Heart right ventricle (tissue), 16 donors: ENCODE results near the gene DNAJB14. TPM values are rescaled to one million over a fixed set of nuclear protein-coding genes. Genes with fewer than 3 reads are reported as not detected.

Experiments
- ATAC-seq, 8 donors: fragments of 200-7000 bp; cut with Tn5 transposase; one replicate each; pipeline ENCODE4 v1.9.1; 2020; ENCODE audit warnings: mild to moderate bottlenecking in 8 of 8, moderate library complexity in 8 of 8, moderate number of reproducible peaks in 1 of 8
- DNase-seq, 2 donors: peaks; one replicate each; pipeline ENCODE4 v3.0.0-alpha.2; 2020
- H3K27ac ChIP-seq, 10 donors: fragments of 200-600 bp; sonication (generic) in 2 of 10; one replicate each; pipeline versions ENCODE4 v1.5.0 to v1.8.0; 2020 to 2022; ENCODE audit warnings: mild to moderate bottlenecking in 3 of 10
- H3K27me3 ChIP-seq, 7 donors: fragments of 200-600 bp; one replicate each; pipeline ENCODE4 v1.8.0; 2021 to 2022; ENCODE audit warnings: mild to moderate bottlenecking in 2 of 7
- H3K36me3 ChIP-seq, 9 donors: fragments of 200-600 bp; sonication (generic) in 1 of 9; one replicate each; pipeline versions ENCODE4 v1.5.0 to v1.8.0; 2020 to 2022; ENCODE audit warnings: mild to moderate bottlenecking in 2 of 9
- H3K4me1 ChIP-seq, 9 donors: fragments of 200-600 bp; sonication (generic) in 1 of 9; one replicate each; pipeline versions ENCODE4 v1.5.0 to v1.8.0; 2020 to 2022; ENCODE audit warnings: mild to moderate bottlenecking in 4 of 9
- H3K4me3 ChIP-seq, 10 donors: fragments of 200-600 bp; sonication (generic) in 2 of 10; one replicate each; pipeline versions ENCODE4 v1.5.0 to v1.8.0; 2020 to 2022; ENCODE audit warnings: mild to moderate bottlenecking in 7 of 10, moderate library complexity in 2 of 10
- H3K9me3 ChIP-seq, 11 donors: fragments of 200-600 bp in 10 of 11; sonication (generic) in 2 of 11; one replicate each; pipeline versions ENCODE4 v1.5.0 to v1.8.0; 2013 to 2022; ENCODE audit warnings: mild to moderate bottlenecking in 2 of 11, control low read depth in 1 of 11, moderate library complexity in 1 of 11
- WGBS, 2 donors: extraction: QIAGEN DNeasy Blood & Tissue Kit; methylation state at CpG; one replicate each; pipeline ENCODE4 v1.1.7; 2013; ENCODE audit warnings: inconsistent platforms in 1 of 2; 5-methylcytosine and 5-hydroxymethylcytosine counted together
- intact Hi-C, 10 donors: fragments of 100-400 bp; cut with DNase I; formaldehyde crosslinking; loops; one replicate each; pipeline versions ENCODE4 v1.11.1 to v1.14.2; 2022
- polyA plus RNA-seq, 2 donors: library from polyadenylated mRNA; stranded (reverse); fragments of 200-250 nt; gene quantifications; one replicate each; pipeline ENCODE4 v1.2.3, GENCODE V29; 2013
- total RNA-seq, 10 donors: library from RNA; stranded (reverse); fragmentation: NEBNext Ultra II Directional in 3 of 10; extraction: Animal tissue kit (Norgen Biotek cat#: 25700) in 3 of 10; gene quantifications; one replicate each; pipeline versions ENCODE4 v1.2.1 to v1.2.4, GENCODE V29; 2021 to 2023
- TF ChIP-seq, protein P1 (sequence below), 9 donors: fragments of 200-600 bp; sonication (generic) in 2 of 9; IDR thresholded peaks; one replicate each; pipeline versions ENCODE4 v1.5.0 to v1.8.0; 2021 to 2022; ENCODE audit warnings: antibody characterized with exemption in 9 of 9, mild to moderate bottlenecking in 5 of 9, moderate library complexity in 1 of 9
- donor health status: Arrhythmogenic right ventricular cardiomyopathy.
- donor health status: ischemic (EF 13 %, LVEDD 7.1; RV severe dilation, severe dysfunction).
- donor health status: healthy with polysubstance abuse.
- donor health status: DM: no; HTN: yes; CAD: no.
- donor health status: DM: no; HTN: no; CAD: no.
- donor health status: ischemic (EF 25% LVEDD 6.9; RV normal size, moderate dysfunction).
- donor health status: ischemic (EF 25% LVEDD 5.7; RV mildly dilated, moderate dysfunction).
- donor health status: healthy.
- donor health status: DM: yes; HTN: yes; CAD: no.
- donor health status: Ischemic cardiomyopathy.
- donor health status: ischemic (EF 35%, LVEDD 5.7; RV mildly dilated, moderate dysfunction).
- donor health status: nonischemic (EF 11% LVEDD 7.7; RV severe dilation, severe dysfunction).
- donor health status: DM: yes; HTN: yes; CAD: no.
- donor health status: PGD.
- donor health status: ischemic (EF 29% LVEDD 5.4; RV normal size, mild dysfunction).
- donor health status: nonischemic (EF 23%, LVEDD 6.1; RV moderate dilation, normal function).

Gene DNAJB14
- total and polyA plus RNA-seq, 12 donors: 4.7 to 25.9 (median 19.6) TPM

DNA sequence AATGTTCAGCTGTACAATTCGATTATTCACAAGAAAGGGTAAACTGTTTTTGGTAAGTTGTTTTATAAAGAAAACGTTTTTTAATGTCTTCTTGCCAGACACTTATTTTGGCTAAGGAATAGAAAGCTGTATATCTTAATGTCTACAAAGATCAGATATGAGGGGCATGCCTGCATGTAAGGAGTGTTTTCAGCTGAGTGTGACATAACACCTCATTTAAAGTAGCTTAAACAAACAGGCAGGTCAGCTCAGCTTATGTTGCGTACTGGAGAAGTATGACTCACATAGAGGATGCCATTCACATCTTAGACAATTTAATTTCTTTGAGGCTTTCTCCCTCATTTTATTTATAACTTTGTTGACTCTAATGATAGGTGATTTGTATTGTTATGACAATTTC is 82.6 kb downstream of the DNAJB14 start:
- Histone ChIP-seq H3K9me3 (no peaks in the 10 kb centered on the region), H3K27ac (no peak overlapping the region), H3K27me3 (peaks cover 0 to 7% (median 0%) of the 10 kb centered on the region in 7 donors), H3K4me1 (peaks cover 0 to 4% (median 0%) of the 10 kb centered on the region in 9 donors), H3K4me3 (no peak overlapping the region), H3K36me3 (peaks cover 0 to 40% (median 0%) of the 10 kb centered on the region in 9 donors)
- TF ChIP-seq, protein P1, sequence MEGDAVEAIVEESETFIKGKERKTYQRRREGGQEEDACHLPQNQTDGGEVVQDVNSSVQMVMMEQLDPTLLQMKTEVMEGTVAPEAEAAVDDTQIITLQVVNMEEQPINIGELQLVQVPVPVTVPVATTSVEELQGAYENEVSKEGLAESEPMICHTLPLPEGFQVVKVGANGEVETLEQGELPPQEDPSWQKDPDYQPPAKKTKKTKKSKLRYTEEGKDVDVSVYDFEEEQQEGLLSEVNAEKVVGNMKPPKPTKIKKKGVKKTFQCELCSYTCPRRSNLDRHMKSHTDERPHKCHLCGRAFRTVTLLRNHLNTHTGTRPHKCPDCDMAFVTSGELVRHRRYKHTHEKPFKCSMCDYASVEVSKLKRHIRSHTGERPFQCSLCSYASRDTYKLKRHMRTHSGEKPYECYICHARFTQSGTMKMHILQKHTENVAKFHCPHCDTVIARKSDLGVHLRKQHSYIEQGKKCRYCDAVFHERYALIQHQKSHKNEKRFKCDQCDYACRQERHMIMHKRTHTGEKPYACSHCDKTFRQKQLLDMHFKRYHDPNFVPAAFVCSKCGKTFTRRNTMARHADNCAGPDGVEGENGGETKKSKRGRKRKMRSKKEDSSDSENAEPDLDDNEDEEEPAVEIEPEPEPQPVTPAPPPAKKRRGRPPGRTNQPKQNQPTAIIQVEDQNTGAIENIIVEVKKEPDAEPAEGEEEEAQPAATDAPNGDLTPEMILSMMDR (IDR thresholded peaks at IDR 0.05): no peak
- 60 to 68% methylated on average over 3 of the region's 3 CpGs for WGBS, 2 donors
- intact Hi-C loops: no loop called here
- DNase-seq (no peak), ATAC-seq (no peak)

DNA sequence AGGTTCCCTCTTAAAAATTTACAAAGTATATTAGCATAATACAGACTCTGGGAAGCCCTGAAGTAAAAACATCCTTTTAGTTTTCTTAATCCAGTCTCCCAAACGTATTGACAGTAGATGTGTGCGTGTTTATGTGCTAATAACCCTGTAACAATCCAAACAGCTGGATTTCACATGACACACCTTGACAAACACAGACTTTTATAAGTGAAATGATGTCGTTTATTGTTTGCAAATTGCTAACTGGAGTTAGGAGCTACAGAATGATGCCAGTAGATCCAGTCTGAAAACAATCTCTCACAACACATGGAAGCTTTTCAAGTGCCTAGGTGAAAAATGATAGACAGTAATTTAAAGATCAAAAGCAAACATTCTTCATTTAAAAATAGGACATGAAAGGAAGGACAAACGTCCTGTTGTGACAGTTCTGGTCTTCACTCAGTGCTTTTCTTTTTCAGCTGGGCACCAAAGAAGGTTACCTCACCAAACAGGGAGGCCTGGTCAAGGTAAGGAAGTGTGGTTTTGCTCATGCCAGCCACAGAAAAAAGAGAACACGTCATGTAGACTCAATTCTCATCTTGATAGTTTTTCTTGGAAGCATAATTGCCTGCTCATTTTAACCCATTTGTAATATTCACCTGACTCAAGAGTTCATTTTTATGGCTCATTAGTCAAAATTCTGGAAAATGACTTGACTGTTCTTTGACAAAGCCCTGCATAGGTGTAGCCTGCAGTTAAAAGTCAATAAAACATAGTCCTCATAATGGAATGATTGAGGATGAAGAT is 85.1 kb downstream of the DNAJB14 start:
- no peak for ATAC-seq
- TF ChIP-seq, protein P1 (IDR thresholded peaks at IDR 0.05): no peak
- H3K27ac ChIP-seq: peak overlapping the region in 1 of 10 donors; percentile 11
- 48 to 53% methylated on average over 5 of the region's 5 CpGs for WGBS, 2 donors
- no peak overlapping the region for H3K4me3 ChIP-seq
- H3K9me3 ChIP-seq: no peaks in the 10 kb centered on the region
- peaks cover 0 to 24% (median 0%) of the 10 kb centered on the region in 9 donors for H3K36me3 ChIP-seq
- intact Hi-C loops: no loop called here
- DNase-seq: no peak
- H3K4me1 ChIP-seq: peaks cover 0 to 24% (median 0%) of the 10 kb centered on the region in 9 donors
- H3K27me3 ChIP-seq: peaks cover 0 to 7% (median 0%) of the 10 kb centered on the region in 7 donors

DNA sequence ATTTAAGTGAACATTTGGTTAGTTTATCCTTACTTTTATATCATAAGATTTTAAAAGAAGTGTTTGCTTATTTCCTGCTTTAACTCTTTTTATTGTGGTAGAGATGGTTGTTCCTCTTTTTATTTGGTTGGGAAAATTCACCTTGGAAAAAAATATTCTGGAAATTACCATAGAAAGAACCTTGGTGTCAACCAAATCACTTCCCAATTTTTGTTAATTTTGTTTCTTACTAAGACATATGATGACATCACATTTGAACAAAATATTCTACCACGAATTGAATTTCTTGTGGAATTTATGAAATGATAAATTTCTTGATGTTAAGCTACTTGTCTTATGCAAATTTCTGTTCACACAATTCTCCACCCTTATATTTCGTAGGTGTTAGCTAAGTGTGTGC is 85.9 kb downstream of the DNAJB14 start:
- Histone ChIP-seq H3K27me3 (peaks cover 0 to 7% (median 0%) of the 10 kb centered on the region in 7 donors), H3K36me3 (peaks cover 0 to 24% (median 0%) of the 10 kb centered on the region in 9 donors), H3K9me3 (no peaks in the 10 kb centered on the region), H3K27ac (no peak overlapping the region), H3K4me3 (no peak overlapping the region), H3K4me1 (peaks cover 0 to 30% (median 0%) of the 10 kb centered on the region in 9 donors)
- WGBS, 2 donors: 67 to 68% methylated on average over 2 of the region's 2 CpGs
- ATAC-seq (no peak), DNase-seq (no peak)
- TF ChIP-seq, protein P1 (IDR thresholded peaks at IDR 0.05): no peak
- intact Hi-C loops: no loop called here

DNA sequence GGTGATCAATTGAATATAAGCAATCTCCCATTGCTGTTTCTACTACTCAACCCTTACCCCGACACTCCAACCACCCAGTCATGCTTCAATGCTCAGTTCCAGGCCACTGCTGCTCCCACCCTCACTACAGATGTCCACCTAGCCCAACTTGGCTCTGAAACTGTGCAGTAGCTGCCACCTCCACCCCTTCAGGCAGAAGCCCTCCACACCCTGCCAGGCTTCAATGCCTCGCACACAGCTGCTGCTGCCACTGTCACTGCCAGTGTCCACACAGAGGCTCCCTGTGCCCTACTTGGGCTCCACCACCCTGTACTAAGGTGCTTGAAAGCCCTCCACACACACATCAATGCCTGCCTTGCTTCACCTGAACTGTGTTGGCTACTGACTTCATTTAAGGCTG is 86.8 kb downstream of the DNAJB14 start:
- ATAC-seq (no peak), DNase-seq (no peak)
- Histone ChIP-seq H3K4me1 (peaks cover 0 to 39% (median 0%) of the 10 kb centered on the region in 9 donors), H3K27me3 (peaks cover 0 to 7% (median 0%) of the 10 kb centered on the region in 7 donors), H3K9me3 (no peaks in the 10 kb centered on the region), H3K36me3 (peaks cover 0 to 15% (median 0%) of the 10 kb centered on the region in 9 donors), H3K27ac (no peak overlapping the region), H3K4me3 (no peak overlapping the region)
- WGBS, 2 donors: 87 to 91% methylated on average over 2 of the region's 2 CpGs
- TF ChIP-seq, protein P1 (IDR thresholded peaks at IDR 0.05): no peak
- intact Hi-C loops: no loop called here
